NCI-H2196 treated with DMSO at 0.1 percent for 48 hours (cell line): ENCODE data around the gene SLC16A13.
"Not testable (repeated sequence)": the region's sequence is repeated elsewhere in the genome, so short reads cannot be mapped to it uniquely, and the experiment has no call there.

Experiments
- DNase-seq: peaks from one replicate; lab custom pipeline; 2025; ENCODE audit not compliant: unreplicated experiment; lab: John Stamatoyannopoulos, UW

SLC16A13 gene

DNA sequence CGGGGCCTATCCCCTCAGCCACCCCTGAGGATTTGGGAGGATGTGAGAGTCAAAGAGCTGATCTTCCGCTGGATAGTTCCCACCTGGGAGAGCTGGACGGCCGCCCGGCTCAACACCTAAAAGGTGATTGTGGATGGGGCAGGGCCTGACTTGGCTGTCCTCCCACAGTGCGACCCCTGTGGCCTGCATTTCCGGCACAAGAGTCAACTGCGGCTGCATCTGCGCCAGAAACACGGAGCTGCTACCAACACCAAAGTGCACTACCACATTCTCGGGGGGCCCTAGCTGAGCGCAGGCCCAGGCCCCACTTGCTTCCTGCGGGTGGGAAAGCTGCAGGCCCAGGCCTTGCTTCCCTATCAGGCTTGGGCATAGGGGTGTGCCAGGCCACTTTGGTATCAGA is 8.5 kb upstream of the SLC16A13 start:
- DNase-seq = no peak

DNA sequence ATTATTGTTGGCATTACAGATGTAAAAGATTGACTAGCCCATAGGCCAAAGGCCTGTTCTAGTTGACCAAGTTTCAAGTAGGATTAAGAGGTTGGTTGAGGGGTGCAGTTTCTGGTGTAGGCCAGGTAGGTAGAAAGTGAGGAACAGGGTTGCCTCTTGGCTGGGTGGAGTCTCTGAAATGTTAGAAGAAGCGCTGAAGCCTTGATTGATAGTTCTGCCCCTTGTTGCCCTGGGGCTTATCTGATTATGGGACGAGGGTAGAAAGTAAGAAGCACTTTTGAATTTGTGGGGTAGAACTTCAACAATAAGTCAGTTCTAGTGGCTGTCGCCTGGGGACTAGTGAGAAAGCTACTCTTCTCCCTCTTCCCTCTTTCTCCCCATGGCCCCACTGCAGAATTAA is 6.7 kb upstream of the SLC16A13 start:
- no peak for DNase-seq

DNA sequence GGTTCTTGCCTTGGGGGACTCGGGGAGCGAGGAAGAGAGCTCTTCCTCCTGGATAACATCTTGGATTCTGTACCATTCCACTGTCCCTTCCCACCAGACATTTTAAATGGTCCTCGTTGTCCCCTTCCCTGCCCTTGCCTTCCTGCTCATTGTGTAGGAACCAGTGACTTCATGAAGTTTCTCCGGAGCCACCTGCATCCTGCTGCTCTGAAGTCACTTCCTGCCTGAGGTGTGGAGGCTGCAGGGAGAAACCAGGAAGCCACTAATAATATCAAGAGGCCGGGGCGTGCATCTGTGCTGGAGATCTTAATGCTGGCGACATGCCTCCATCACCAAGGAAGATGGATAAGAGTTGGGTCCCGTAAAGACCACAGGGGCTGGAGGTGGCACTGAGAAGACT is 6.2 kb upstream of the SLC16A13 start:
- DNase-seq = no peak

DNA sequence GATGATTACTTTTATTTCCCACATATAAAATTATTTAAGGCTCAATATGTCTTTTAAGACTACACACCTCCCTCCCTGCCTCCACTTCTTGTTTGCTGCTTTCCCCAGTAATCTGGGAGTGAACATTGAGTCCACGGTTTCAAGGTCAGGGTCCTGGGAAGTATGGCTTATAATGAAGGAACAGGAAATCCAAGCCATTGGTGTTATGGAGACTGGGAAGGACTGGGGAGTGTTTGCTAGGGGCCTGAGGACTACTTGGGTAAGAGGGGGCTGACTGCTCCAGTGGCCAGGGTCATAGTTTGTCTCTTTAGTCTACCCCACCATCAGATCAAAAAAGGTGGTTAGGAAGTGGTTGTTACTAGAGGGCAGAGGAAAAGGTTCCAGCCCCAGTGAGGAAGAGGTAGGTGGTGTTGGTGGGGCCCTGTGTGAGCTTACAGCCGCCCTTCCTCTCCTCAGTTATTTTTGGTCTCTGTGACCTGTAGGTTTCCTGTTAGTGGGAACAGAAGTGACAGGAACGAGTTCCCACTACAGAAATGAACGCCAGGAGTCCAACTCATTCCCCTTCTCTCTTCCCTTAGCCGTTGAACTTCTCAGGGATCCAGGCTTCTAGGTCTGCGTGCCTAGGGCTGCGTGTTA is 742 bp upstream of the SLC16A13 start:
- DNase-seq = no peak

DNA sequence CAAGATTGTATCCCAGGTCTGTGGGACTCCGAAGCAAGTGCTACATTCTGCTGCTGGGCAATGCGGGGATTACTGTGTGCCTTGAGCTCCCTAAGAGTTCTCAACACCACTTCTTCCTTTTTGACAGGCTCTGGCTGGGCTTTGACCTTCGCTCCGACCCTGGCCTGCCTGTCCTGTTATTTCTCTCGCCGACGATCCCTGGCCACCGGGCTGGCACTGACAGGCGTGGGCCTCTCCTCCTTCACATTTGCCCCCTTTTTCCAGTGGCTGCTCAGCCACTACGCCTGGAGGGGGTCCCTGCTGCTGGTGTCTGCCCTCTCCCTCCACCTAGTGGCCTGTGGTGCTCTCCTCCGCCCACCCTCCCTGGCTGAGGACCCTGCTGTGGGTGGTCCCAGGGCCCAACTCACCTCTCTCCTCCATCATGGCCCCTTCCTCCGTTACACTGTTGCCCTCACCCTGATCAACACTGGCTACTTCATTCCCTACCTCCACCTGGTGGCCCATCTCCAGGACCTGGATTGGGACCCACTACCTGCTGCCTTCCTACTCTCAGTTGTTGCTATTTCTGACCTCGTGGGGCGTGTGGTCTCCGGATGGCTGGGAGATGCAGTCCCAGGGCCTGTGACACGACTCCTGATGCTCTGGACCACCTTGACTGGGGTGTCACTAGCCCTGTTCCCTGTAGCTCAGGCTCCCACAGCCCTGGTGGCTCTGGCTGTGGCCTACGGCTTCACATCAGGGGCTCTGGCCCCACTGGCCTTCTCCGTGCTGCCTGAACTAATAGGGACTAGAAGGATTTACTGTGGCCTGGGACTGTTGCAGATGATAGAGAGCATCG is 2.4 kb downstream of the SLC16A13 start:
- DNase-seq = no peak

DNA sequence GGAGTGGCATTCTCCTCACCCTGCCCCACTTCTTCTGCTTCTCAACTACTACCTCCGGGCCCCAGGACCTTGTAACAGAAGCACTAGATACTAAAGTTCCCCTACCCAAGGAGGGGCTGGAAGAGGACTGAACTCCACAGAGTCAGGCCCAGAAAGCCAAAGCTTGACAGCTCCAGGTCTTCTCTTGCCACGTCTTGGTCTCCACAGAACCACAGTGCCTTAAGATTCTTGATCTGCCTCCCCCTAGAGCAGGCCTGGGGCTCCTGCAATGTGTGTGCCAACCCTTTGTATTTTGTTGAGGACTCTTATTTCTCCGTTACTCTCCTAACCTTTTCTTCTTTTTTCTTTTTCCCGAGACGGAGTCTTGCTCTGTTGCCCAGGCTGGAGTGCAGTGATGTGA is 4.0 kb downstream of the SLC16A13 start:
- DNase-seq = no peak

DNA sequence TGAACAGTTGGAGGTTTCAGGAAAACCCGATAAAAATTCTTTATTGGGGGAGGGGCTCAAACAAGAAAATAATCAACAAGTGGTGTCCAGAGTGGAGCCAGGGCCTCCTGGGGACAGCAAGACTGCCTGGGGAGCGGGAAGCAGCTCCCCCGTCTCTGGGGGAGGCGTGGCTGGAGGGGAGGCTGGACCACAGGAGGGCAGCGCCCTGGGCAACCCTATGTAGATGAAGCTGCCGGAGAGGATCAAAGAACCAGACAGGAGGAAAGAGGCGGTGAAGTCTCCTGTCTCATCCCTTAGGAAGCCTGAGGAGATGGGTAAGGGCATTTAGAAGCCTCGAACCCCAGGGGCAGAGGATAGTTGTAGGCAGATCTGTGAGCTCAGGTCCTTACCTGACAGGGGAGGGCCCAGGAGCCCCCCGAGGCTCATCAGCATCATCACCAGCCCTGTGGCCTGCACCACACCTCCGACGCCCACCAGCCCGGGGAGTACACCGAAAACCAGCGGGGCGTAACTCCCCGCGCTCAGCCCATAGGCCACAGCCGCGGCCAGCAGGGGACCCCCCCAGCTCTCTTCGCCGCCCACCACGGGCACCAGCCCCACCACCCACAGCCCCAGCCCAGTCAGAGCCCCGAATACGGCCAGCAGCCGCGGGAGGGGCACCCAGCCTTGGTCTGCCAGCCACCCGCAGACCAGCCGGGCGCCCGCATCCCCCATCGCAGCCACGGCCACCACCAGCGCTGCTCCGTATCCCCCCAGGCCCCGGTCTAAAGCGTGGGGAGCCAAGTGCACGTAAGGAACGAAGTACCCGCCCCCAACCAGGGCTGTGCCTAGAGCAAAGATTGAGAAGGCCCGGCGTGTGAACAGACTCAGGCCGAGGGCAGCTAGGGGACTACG is 6.0 kb downstream of the SLC16A13 start:
- no peak for DNase-seq

DNA sequence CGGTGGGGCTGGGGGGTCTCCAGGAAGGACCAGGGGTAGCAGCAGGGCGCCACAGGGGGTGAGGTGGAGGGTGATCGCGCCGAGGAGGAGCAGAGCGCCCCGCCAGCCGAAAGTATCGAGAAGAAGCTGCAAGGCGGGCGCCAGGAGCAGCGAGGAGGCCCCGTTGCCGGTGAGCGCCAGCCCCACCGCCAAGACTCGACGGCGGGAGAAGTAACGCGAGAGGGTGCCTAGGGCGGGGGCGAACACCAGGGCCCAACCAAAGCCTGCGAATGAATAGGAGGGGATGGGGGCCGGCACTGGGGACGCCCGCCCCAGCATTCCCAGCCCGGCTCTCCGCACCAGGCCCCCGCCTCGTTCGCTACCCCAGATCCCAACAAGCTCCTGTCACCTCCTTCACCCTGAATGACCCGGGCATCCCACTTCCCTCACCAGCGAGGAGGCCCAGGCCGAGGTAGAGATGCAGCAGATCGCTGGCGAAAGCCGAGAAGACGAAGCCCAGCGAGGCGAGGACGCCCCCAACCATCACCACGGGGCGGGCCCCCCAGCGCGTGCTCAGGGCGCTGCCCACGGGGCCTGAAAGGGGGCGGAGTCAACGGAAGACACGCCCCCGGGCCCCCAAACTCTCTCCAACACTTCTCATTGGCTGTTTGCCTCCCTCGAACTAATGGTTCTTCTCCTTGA is 6.8 kb downstream of the SLC16A13 start:
- DNase-seq = no peak

DNA sequence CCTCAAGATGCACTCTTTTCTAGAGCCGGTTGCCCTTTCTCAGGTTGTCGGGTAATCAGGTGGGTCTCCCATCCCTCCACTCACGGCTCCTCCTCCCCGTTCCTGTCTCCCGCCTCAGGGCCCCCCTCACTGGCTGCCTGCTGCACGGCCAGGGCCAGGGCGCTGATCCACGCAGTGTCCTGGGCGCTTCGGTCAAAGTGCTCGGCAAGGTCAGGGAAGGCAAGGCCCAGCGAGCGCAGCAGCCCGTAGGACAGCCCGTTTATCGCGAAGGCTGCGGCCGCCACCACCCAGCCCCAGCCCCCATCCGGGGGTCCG is 7.3 kb downstream of the SLC16A13 start:
- no peak for DNase-seq

DNA sequence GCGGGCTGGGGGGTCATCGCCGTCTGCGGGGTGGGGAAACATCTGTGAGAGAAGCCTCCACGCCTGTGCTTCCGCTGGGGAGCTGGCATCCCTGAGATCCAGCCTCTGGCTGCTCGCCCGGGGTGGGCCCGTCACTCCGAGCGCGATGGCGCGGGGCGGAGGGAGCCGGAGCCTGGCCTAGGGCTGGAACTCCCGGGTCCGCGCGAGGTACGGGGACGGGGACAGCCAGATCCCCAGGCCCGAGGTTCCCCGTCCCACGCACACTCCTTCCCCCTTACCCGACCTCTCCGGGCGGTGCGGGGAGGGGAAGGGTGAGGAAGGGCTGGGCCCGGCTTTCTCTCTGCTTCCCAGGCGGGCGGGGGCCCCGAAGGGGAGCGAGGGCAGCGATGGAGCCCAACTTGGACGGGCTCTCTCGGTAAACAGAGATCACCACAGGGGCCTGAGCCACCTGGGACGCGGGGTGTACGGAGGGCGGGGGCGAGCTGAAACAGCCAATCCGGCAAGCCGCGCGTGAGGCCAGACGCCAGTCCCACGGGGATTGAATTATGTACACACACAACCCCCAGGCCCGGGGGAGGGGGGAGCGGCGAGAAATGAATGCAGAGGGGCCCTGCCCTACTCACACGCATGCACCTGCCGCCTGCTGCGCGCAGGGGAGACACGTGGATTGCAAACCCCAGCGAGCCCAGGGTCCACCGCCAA is 7.8 kb downstream of the SLC16A13 start, which contains the start of gene SLC16A11:
SLC16A11 (minus strand) TSS at position 596 of the 702 bp plus-strand sequence; CDS start at position 17, 579 bp downstream.
- no peak for DNase-seq

DNA sequence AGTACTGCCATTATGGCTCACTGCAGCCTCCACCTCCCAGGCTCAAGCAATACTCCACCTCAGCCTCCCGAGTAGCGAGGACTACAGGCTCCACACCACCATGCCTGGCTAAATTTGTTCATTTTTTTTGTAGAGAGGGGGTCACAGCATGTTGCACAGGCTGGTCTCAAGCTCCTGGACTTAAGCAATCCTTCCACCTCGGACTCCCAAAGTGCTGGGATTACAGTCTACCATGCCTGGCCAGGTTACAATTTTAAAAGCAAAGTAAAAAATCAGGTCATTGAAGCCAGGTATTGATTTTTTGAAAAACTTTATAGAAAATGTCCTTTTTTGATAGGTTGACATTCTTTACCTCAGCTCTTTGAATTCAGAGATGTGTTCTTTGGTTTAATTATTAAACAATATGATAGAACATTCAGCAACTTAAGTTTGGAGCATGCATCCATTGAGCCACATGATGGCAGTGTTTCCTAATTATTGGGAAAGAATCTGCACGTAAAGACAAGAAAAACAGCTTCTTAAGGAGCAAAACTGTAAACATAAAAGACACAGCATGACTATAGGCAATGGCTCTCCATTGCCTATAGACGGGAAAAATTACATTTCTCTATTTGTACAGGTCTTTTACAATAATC is 9.8 kb downstream of the SLC16A13 start:
- no peak for DNase-seq

DNA sequence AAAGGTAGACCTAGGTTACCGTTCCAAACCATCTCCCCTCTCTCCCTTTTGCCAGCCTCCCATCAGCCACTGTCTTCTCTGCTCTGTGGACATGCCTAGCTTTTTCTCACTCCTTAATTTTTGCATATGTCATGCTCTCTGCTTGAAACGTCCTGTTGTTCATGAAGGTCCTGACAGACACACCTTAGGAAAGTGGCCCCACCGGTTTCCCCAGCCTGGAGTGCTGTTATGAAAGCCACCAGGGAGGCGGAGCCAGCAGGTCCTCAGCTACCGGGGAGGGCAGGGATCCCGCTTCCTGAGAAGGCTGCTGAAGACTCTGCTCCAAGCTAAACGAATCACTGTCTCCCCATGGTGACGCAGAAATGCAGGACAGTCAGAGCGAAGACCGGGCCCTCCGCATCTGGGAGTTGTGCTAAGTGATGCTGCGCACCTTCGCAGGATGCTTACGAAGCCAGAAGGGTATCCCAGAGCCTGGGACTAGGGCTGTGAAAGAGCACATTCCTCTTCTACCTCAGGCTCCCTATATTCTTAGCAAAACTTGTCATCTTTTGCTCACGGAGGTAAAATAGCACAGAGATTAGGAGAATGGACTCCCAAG is 10.4 kb downstream of the SLC16A13 start:
- DNase-seq = no peak

DNA sequence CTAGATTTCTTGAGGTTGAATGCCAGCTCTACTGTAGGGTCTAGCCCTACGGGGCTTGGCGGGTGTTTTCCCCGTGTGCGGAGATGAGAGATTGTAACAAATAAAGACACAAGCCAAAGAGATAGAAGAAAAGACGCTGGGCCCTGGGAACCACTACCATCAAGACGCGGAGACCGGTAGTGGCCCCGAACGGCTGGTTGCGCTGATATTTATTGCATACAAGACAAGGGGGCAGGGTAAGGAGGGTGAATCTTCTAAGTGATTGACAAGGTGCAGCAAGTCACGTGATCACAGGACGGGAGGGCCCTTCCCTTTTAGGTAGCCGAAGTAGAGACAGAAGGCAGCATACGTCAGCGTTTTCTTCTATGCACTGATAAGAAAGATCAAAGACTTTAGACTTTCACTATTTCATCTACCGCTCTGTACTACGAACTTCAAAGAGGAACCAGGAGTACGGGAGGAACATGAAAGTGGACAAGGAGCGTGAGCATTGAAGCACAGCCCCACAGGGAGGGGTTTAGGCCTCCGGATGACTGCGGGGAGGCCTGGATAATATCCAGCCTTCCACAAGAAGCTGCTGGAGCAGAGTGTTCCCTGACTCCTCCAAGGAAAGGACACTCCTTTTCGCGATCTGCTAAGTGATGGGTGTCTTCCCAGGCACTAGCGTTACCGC is 11.0 kb downstream of the SLC16A13 start:
- DNase-seq = not testable (repeated sequence)

DNA sequence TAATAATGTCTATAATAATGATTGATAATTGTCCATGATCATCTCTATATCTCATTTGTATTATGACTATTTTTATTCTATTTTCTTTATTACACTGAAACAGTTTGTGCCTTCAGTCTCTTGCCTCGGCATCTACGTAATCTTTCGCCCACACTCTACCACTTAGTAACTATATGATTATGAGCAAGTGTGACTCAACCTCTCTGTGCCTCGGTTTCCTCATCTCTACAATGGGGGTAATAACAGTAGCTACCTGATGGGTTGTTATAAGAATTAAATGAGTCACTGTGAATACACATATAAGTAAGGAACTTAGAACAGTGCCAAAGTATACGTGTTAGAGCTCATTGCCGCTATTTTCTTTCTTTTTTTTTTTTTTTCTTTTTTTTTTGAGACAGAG is 11.8 kb downstream of the SLC16A13 start:
- no peak for DNase-seq

DNA sequence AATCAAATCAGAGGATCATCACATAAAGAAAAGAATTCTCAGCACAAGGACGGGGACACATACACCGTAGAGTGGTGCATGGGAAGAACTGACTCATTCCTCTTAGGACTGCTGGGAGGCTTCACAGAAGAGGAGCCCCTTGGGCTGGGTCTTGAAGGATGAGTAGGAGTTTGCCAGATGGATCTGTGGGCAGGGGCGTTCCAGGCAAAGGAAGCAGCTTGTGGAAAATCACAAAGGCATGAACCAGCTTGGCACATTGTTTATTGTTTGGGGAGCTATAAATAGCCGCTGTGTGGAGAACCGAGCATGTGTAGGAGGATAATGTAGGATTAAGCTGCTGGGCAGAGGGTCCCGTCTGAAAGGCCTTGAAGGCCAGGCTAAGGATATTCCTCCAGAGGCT is 13.2 kb downstream of the SLC16A13 start:
- no peak for DNase-seq

DNA sequence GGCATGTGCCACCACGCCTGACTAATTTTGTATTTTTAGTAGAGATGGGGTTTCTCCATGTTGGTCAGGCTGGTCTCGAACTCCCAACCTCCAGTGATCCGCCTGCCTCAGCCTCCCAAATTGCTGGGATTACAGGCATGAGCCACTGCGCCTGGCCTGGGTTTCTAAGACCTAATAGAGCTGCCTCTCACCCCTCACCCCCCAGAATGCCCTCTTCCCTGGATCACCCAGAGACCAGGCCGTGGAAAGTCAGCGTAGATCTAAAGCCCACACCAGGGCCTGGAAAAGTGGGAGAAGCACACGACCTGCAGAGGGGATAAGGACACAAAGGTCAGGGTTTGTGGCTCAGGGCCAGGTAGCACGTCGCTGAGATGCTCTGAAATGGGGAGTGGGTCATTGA is 14.8 kb downstream of the SLC16A13 start:
- not testable (repeated sequence) for DNase-seq

DNA sequence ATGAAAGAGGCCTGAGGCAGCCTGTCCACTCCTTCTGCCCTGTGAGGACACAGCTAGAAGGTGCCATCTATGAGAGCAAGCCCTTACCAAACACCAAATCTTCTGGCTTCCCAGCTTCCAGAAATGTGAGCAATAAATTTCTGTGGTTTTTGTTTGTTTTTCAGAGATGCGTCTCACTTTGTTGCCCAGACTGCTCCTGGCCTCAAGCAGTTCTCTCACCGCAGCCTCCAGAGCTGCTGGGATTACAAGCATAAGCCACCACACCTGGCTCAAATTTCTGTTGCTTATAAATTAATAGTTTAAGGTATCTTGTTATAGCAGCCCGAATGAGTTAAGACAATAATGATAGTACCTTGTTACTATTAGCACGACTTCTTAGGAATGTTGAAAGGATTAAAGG is 20.6 kb downstream of the SLC16A13 start:
- no peak for DNase-seq

DNA sequence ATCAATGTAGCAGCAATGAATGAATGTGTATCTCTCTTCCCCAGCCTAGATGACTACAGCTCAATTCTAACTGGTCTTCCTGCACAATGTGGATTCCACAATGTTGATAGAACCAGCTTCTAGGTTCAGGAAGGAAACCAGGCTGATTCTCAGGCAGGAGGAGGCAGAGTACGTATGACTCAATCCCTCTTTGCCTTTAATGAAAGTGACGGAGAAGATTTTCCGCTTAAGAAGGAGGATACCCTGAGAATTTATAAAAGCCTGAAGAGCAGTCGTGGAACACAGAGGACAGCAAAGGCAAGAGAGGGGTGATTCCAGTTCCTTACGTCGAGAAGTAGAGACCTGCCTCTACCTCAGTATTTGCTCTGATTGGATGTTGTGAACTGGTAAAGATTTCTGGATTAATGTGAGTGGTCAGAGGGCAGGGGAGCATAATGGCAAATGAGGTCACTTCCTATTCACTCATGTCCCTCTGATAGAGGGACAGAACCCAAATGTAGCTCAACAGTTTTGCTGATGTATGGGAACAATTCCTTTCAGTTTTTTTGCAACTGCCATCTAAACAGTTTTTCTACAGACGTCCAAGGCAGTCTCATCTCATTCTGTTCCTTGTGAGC is 23.1 kb downstream of the SLC16A13 start:
- DNase-seq = no peak
